Measurements from ENCODE around the gene MYADM.

Gene MYADM

DNA sequence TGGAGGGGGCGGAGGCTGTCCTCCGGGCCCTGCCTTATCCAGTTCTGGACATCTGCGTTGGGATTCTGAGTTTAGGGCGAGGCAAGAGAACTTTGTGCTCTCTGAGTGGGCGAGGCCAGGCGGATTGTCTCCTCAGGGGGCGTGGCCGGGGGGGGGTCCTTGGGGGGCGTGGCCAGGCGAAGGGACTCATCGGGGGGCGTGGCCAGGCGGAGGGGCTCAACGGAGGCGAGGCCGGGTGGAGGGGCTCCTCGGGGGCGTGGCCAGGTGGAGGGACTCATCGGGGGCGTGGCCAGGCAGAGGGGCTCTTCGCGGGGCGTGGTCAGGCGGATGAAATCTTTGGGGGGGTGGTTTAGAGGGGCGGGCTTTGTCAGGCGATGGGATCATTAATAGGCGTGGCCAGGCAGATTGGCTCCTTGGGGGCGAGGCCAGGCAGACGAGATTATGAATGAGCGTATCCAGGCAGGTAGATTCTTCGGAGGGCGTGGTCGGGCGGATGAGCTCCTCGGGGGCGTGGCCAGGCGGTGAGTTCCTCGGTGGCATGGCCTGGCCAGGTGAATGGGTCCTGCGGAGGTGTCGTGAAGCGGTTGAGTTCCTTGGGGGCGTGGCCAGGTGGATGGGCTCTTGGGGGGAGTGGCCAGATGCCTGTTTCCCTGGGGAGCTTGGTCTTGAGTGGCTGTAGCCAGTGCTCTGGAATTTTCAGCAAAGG is 31.1 kb downstream of the MYADM start:
- H3K4me1 Mint-ChIP-seq: no peaks in the 10 kb centered on the region
- no peak overlapping the region for H3K27ac Mint-ChIP-seq
- H3K27me3 Mint-ChIP-seq (ENCODE audit: low read depth): peaks cover 82% of the 10 kb centered on the region
- TF ChIP-seq, protein P1, sequence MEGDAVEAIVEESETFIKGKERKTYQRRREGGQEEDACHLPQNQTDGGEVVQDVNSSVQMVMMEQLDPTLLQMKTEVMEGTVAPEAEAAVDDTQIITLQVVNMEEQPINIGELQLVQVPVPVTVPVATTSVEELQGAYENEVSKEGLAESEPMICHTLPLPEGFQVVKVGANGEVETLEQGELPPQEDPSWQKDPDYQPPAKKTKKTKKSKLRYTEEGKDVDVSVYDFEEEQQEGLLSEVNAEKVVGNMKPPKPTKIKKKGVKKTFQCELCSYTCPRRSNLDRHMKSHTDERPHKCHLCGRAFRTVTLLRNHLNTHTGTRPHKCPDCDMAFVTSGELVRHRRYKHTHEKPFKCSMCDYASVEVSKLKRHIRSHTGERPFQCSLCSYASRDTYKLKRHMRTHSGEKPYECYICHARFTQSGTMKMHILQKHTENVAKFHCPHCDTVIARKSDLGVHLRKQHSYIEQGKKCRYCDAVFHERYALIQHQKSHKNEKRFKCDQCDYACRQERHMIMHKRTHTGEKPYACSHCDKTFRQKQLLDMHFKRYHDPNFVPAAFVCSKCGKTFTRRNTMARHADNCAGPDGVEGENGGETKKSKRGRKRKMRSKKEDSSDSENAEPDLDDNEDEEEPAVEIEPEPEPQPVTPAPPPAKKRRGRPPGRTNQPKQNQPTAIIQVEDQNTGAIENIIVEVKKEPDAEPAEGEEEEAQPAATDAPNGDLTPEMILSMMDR (IDR thresholded peaks at IDR 0.05; ENCODE audit: unreplicated experiment in 3 of 3): no peak
- no peaks in the 10 kb centered on the region for H3K36me3 Mint-ChIP-seq (ENCODE audit: low read depth)
- H3K4me3 Mint-ChIP-seq: peak overlapping the region in 1 of 3 experiments; percentile 44
- H3K9me3 Mint-ChIP-seq: no peaks in the 10 kb centered on the region

DNA sequence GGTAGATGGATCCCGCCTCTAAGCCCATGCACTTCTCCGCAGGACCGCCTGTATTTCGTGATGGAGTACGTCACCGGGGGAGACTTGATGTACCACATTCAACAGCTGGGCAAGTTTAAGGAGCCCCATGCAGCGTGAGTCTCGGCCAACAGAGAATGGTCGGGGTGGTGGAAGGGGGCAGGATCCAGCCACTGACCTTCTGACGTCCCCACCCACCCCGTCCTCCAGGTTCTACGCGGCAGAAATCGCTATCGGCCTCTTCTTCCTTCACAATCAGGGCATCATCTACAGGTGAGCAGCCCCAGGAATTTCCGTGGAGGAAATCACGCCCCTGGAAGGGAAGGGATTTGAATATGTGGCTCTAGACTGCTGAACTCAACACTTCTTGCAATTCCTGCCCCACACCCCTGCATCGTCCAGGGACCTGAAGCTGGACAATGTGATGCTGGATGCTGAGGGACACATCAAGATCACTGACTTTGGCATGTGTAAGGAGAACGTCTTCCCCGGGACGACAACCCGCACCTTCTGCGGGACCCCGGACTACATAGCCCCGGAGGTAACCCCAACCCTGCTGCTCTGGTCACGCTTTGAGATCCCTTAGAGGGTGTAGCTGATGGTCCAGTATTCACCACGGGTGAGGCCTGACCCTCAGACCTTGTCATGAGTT is 32.6 kb downstream of the MYADM start:
- H3K9me3 Mint-ChIP-seq: no peaks in the 10 kb centered on the region
- no peak overlapping the region for H3K27ac Mint-ChIP-seq
- TF ChIP-seq, protein P1 (IDR thresholded peaks at IDR 0.05; ENCODE audit: unreplicated experiment in 3 of 3): no peak
- H3K36me3 Mint-ChIP-seq (ENCODE audit: low read depth): no peaks in the 10 kb centered on the region
- H3K27me3 Mint-ChIP-seq (ENCODE audit: low read depth): peaks cover 88% of the 10 kb centered on the region
- no peaks in the 10 kb centered on the region for H3K4me1 Mint-ChIP-seq
- no peak overlapping the region for H3K4me3 Mint-ChIP-seq

DNA sequence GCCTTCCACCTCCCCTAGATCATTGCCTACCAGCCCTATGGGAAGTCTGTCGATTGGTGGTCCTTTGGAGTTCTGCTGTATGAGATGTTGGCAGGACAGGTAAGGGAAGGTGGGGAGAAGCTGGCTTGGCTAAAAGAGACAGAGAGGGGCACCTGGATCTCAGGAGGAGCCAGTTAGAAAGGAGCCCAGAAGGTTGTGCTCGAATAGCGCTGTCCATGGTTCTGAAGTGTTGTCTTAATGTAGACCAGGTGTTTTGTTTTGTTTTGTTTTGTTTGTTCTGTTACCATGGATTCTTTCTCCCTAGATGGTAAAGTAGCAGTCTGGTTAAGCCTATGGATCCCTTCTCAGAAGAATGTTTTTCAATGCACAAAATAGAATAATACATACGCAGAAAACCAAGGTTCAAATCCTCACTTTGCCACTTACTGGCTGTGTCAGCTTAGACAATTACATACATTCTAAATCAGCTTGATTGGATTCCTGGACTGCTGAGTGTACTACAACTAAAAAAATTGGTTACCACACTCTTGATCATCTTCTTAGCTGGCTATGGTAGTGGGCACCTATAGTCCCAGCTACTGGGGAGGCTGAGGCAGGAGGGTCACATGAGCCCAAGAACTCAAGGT is 35.5 kb downstream of the MYADM start:
- Mint-ChIP-seq H3K4me1 (peaks cover 9% of the 10 kb centered on the region), H3K36me3 (ENCODE audit: low read depth) (no peaks in the 10 kb centered on the region), H3K4me3 (no peak overlapping the region), H3K27me3 (ENCODE audit: low read depth) (peaks cover 93% of the 10 kb centered on the region), H3K9me3 (no peaks in the 10 kb centered on the region), H3K27ac (no peak overlapping the region)
- TF ChIP-seq, protein P1 (IDR thresholded peaks at IDR 0.05; ENCODE audit: unreplicated experiment in 3 of 3): no peak

DNA sequence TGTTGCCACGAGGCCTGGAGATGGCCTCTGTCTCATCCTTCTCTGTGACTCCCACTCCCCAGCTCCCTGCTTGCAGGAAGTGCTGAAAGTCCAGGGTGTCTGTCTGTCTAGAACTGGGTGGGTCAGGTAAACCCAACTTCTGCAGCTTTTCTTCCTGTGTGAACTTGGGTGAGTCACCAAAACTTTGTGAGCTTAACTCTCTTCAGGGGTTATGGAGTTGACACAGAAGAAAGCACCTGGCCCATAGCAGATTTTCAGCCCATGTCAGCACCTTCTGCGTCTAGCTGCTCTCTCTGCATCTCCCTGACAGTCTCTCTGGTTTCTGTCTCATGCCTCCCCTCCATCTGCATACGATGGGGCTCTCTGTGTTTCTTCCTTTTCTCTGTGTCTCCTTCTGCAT is 37.2 kb downstream of the MYADM start:
- TF ChIP-seq, protein P1 (IDR thresholded peaks at IDR 0.05; ENCODE audit: unreplicated experiment in 3 of 3): no peak
- no peak overlapping the region for H3K4me3 Mint-ChIP-seq
- peaks cover 92% of the 10 kb centered on the region for H3K27me3 Mint-ChIP-seq (ENCODE audit: low read depth)
- H3K27ac Mint-ChIP-seq: no peak overlapping the region
- H3K36me3 Mint-ChIP-seq (ENCODE audit: low read depth): no peaks in the 10 kb centered on the region
- H3K4me1 Mint-ChIP-seq: peaks cover 15% of the 10 kb centered on the region
- no peaks in the 10 kb centered on the region for H3K9me3 Mint-ChIP-seq

DNA sequence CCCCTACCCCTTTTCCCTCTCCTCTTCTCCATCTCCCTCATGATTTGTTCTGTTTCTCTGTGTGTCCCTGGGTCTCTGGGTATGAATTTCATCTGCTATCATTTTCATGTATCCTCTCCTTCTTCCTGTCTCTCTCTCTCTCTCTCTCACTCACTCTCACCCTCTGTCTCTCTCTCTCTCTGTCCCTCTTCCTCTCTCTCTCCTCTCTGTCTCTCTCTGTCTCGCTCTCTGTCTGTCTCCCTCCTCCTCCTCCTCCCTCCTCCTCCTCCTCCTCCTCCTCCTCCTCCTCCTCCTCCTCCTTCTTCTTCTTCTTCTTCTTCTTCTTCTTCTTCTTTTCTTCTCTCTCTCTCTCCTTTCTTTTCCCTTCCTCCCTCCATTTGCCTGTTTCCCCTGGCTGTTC is 38.1 kb downstream of the MYADM start:
- Mint-ChIP-seq H3K27me3 (ENCODE audit: low read depth) (peaks cover 92% of the 10 kb centered on the region), H3K9me3 (no peaks in the 10 kb centered on the region), H3K4me3 (no peak overlapping the region)

More for the DNA sequence above, 38.1 kb downstream of the MYADM start:
- TF ChIP-seq, protein P1 (IDR thresholded peaks at IDR 0.05; ENCODE audit: unreplicated experiment in 3 of 3): no peak
- Mint-ChIP-seq H3K27ac (no peak overlapping the region), H3K36me3 (ENCODE audit: low read depth) (peaks cover 3% of the 10 kb centered on the region), H3K4me1 (peaks cover 15% of the 10 kb centered on the region)
